HG03575 (cell line): ENCODE results near the gene ANXA2R.
"Not testable (repeated sequence)": the region's sequence is repeated elsewhere in the genome, so short reads cannot be mapped to it uniquely, and the experiment has no call there.

Experiments
- ATAC-seq: cut with Tn5 transposase; IDR thresholded peaks from one replicate; pipeline ENCODE4 v1.9.1; 2021; ENCODE audit not compliant: unreplicated experiment, insufficient number of reproducible peaks, low FRiP score; ENCODE audit errors: extremely low read depth

The ANXA2R gene

DNA sequence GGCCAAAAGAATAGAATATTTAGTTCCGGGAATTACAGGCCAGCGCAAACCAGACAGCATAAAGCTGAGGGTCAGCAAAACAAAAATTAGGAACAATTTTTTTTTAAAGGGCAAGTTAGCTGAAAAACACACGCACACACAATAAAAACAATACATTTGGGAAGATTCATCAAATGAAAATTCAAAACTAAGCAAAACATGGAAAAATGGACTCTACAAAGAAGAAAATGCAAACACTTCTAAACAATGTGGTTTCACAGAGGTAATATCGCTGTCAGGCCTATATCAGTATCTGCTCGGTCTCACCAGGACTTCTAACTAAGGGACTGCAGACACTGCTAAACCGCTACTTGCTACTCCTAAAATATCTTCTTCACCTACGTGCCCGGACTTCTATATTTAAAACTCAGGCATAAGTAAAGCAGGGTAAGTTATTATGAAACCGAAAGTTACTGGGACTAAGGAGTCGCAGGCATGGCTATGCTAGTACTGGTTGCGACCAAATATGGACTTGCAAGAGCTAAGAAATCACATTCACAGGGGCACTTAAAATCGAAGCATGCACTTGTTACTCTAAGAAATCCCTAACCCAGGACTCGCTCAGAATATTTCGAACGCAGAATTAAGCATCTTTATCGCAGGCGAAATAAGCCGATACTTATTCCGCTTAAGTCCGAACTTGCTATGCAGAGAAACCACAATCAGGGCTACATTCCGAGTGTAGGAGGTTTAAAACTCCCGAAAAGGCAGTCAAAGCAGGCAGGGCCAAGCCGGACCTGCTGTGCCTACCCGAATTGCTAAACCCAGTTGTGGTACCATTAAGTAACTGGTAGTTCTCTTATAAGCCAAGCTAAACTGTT, 2.3 kb downstream of the ANXA2R start:
- peak; percentile 19 for ATAC-seq

DNA sequence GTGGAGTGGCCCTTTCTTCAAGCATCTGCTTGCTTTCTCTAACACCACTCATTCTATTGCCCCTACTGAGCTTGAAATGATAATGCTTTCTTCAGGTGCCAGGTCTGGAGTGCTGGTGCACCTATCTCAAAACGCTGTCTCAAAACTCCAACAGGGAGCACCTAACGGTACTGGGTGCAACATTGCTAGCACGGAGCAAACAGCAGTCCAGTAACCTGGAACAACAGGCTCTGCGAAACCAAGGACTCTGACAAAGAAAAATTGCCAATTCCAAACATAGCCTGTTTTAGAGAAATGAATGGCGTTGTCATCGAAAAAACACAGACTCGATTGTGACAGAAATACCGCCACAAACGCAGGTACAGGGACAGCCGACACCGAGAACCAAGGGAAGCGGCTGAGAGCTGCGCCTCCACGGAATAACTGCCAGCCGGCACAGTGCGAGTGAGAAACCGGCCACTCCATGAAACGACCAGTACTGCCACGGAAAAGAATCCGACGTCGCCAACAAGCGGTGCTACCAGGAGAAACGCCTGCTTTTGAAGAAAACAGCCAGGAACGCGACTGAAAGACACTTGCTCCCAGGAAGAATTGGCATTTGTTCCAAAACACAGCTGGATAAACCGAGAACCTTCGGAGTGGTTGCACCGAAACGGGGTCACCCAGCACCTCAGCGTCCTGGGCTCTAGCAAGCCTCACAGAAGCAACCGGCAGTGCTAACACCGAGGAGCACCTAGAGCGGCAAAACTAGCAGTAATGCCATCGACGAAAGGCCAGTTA, 3.1 kb downstream of the ANXA2R start:
- no peak for ATAC-seq

DNA sequence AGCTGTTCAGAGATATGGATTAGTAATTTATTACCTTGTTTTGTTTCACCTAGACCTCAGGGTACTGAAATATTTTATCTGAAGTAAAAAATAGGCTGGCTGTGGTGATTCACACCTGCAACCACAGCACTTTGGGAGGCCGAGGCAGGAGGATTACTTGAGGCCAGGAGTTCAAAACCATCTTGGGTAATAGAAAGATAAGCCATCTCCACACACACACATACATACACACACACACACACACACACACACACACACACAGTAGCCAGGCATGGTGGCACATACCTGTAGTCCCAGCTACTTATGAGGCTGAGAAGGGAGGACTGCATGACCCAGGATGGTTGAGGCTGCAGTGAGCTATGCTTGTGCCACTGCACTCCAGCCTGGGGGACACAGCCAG, 3.7 kb downstream of the ANXA2R start:
- no peak for ATAC-seq

DNA sequence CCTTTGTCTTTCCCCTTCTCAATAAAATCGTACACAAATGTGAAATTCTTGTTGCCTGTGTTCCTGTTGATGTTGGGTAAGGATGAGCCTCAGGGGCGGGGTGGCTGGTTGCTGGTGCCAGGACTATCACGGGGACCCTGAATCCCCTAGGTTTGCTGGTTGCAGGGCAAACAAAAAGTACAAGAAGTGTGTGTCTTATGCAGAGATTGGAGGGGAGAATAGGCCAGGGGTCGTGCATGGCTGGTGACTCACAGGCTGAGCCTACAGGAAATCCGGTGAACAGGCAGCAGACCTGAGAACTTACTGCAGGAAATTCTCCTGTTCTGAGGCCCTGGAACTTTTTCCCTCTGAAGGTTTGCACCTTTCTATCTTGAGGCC, 5.5 kb downstream of the ANXA2R start:
- ATAC-seq = no peak

DNA sequence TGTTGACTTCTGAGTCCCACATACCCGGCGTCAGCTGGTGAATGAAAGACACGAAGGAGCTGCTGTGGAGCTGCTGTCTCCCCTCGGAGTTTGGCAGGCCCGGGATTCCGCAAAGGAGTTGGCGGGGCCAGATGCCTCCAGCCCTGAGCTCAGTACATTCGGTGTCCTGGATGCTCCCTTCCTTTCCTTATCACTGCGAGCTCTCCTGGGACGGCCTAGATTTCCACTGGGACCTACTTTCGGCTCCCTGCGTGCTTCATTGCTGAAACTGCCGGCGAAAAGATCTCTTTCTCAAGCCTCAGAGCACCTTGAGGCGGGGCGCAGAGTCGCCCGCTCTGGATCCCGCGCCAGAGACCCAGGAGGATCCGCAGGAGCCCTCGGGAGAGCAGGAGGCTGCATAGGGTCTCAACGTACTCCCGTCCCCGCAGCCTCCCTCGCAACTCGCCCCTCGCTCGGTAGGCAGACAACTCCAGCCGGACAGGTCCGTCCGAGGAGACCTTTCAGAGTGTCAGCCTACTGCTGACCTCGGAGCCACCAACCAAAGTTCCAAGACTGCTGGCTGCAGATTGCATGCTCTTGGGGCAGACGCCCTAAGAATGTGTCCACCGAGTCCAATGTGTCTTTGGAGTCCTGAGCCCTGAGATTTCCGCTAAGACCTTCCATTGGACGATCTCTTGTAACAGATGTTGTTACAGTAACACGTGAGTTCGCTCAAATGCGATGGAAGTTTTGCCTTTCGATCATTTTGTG, 6.1 kb downstream of the ANXA2R start:
- no peak for ATAC-seq

DNA sequence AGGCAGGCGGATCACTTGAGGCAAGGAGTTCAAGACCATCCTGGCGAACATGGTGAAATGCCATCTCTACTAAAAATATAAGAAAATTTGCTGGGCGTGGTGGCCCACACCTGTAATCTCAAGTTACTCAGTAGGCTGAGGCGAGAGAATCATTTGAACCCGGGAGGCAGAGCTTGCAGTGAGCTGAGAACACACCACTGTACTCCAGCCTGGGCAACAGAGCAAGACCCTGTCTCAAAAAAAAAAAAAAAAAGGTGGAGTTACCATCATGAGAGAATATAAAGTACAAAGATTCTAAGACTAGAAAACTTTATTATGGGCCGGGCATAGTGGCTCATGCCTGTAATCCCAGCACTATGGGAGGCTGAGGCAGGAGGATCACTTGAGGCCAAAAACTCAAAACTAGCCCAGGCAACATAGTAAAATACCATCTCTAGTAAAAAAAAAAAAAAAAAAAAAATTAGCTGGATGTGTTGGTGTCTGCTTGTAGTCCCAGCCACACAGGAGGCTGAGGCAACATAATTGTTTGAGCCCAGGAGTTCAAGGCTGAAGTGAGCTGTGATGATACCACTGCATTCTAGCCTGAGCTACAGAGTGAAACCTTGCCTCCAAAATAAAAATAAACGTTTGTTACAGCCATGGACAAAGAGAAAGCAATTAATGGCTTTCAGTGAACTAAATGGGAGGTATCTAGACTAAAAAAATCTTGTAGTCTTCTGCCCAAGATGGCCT, 12.9 kb downstream of the ANXA2R start:
- ATAC-seq = no peak

DNA sequence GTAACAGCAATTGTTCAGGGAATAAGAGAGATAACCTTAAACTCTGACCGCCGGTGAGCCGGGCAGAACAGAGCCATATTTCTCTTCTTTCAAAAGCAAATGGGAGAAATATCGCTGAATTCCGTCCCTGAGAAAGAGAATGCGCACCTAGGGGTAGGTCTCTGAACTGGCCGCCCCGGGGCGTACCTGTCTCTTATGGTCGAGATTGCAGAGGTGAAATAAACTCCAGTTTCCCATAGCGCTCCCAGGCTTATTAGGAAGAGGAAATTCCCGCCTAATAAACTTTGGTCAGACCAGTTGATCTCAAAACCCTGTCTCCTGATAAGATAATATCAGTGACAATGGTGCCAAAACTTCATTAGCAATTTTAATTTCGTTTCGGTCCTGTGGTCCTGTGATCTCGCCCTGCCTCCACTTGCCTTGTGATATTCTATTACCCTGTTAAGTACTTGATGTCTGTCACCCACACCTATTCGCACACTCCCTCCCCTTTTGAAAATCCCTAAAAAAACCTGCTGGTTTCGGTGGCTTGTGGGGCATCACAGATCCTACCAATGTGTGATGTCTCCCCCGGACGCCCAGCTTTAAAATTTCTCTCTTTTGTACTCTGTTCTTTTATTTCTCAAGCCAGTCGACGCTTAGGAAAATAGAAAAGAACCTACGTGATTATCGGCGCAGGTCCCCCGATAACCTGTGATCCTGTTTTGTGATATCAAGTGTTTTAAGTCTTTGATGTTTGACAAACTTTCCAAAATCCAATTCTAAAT, 14.8 kb downstream of the ANXA2R start:
- not testable (repeated sequence) for ATAC-seq

DNA sequence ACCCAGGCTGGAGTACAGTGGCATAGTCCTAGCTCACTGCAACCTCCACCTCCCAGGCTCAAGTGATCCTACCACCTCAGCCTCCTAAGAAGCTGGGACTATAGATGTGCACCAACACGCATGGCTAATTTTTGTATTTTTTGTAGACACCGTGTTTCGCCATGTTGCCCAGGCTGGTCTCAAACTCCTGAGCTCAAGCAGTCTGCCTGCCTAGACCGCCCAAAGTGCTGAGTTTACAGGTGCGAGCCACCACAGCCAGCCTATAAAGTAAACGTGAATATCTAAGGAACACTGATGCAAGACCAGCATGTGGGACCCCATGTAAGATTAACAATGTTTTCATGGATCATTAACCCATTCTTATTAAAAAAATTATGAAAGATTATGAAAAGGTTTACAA, 15.9 kb downstream of the ANXA2R start:
- no peak for ATAC-seq

DNA sequence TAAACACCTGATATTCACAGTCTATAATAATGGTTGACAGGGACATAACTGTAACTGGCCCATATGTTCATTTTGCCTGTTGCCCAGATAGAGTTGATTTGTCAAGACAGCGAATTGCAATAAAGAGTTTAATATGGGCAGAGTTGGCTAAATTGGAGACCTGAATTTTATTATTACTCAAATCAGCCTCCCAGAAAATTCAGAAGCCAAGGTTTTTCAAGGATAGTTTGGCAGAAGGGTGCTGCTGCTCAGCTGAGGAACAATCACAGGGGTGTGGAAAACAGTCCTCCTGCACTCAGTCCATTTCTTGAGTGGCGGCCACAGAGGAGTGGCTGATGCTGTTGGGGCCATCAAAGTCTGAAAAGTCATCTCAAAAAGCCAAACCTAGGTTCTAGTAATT, 19.0 kb downstream of the ANXA2R start:
- no peak for ATAC-seq

DNA sequence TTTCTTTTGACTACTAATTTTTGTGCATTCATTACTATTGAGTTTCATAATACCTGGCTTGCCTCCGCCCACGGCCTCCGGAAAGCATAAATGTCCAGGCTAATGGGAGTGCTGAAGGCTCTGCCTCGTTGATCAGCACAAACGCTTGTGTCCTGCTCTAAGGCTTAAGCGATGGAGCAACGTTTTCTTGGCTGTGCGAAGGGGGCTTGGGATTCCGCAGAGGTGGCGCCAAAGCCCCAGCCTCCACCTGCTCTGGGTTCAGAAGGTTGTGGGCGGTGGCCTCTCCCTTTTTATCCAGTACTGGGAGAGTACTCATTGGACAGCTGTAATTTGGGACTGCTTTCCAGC, 19.7 kb downstream of the ANXA2R start:
- peak; percentile 17 for ATAC-seq

DNA sequence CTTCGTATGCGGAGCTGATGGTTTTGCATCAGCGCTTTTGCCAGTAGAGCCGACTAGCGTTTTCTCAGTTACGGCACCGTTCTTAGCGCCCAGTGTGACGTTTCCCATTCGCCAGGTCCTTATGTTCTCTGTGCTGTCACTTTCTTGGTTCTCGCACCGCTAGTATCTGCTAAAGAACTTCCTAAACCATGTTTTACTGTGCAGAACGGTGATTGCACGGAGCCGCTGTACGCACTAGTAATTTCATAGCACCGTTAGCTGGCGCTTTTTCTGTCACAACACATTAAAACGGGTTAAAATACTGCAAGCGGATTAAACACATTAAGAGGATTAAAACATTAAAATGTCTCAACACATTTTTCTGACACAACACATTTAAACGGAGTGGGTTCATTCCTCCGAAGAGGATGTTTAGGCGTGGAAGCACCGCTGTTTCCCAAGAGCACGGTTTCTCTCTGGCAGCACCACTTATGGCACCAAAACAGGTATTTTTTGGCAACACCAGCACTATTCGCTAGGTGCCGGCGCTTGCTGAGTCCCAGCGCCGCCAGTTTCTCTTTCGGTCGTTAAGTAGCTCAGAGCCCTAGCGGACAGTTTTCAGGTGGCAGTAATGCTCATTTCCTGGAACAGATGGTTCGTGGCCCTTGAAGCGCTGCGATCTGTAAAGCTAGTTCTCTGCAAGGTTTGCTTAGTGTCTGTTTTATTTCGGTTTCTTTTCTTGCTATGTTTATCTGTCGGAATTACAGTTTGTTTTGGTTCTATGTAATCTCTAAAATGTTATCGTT, 20.3 kb downstream of the ANXA2R start:
- ATAC-seq = peak; percentile 70

DNA sequence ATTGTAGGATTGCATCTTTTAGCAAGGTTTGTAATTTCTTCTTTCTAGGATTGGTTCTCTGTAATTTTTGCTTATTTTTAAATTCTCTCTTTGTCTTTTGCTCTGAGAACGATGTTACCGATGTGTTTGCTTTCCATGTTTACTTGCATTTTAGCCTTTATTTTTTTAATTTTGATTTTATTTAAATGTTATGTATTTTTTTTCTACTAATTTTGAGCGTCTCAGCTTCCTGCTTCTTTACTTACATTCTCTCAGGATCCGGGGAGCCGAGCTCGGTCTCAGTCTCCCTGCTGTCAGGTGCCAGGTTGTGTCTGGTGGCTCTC, 20.9 kb downstream of the ANXA2R start:
- no peak for ATAC-seq

DNA sequence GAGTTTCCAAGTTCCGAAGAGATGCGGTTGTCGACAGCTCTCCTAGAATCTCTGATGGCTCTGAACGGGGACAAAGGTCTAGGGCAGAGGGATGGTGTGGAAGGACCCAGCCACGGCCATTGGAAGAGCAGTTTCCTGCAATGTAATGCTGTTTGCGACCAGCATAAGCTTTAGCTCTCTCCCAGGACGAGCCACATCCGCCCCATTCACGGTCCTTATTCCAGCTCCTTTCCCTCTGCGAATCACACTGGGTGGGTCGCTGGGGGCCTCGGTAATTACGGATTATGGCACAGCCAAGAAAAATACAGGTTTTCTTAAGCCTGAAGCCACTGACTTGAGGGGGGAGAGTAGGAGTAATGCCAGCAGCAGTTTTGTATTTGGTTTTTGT, 22.7 kb downstream of the ANXA2R start:
- no peak for ATAC-seq

DNA sequence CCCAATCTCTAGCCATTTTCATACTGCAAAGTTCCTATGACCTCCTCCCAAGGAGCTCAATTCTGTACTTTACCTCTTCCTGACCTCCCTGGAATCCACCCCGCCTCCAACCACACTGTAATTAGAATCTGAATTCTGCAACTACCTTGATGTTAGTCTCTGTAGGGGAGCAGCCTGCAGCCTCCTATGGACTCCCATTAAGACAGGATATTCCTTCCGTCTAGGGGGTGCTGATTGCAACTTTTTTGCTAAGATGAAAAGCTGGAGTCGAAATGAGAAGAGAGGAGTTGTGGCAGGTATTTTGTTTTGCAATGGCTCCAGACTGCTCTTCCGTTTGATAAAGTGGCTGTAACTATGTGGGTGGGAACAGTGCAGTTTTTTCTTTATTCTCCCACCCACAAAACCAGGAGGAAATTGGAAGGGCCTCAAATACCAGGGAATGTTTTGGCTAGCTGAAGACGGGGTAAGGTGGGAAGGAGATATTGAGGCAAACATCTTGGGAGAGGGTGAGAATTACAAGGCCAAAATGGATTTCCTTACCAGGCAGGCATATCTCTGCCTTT, 23.8 kb downstream of the ANXA2R start:
- no peak for ATAC-seq

DNA sequence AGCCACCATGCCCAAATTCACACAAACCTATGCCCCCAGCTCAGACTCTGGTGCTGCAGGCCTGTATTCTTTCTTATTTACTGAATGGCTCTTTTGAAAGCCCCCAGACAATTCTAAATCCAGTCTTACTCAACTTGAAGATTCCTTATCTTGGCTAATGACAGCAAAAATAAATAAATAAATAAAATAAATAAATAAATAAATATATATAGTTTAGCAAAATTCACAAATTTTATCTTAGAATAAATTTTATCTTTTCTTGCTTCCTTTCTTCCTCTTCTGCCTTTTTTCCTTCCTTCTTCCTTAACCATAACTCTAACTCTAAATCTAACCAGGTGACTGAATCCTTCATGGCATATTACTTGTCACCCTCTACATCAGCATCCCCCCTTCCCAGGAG, 25.6 kb downstream of the ANXA2R start:
- ATAC-seq = no peak

DNA sequence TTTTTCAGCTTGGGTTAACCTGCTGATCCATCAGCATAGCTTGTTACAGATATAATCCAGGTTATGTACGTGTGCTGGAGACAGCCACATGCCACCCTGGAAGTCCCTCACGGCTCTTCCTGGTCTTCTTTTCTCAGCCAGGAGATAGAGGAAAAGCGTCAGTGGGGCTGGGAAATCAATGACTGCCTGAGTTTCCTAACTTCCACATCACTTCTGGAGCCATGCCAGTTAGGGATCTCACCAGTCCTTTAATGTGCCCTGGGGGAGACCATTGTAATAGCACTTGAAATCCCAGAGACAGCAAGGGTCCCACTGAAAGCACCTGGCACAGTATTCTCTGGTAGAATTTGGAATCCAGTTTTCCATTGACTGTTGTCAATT, 29.2 kb downstream of the ANXA2R start:
- no peak for ATAC-seq

DNA sequence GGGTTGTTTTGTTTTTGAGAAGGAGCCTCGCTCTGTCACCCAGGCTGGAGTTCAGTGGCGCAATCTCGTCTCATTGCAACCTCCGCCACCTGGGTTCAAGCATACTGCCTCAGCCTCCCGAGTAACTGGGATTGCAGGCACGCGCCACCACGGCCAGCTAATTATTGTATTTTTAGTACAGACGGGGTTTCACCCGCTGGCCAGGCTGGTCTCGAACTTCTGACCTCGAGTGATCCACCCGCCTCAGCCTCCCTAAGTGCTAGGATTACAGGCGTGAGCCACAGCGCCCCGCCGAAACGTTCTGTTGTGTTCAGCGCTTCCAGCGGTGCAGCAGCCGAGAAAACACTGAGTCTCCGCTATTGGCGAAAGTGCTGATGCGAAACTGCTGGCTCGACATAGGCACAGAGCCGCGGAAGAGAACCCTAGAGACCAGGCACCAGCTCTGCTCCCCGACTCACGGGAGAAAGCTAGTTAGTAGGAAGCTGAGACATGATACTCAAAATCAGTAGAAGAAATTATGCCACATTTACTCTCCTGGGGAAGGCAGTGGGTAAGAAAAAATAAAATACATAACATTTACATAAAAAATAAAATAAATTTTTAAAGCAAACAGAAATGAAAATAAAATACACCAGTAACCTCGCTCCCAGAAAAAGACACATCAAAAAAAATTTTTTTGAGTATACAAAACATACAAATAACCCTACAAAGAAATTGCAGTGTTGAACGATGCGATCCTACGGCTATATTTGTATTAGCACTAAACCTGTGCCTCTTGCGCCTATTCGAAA, 31.6 kb downstream of the ANXA2R start:
- ATAC-seq = no peak
